C4-2B (cell line): ENCODE measurements around the gene SLC22A24.

Experiments used
- ZFX ChIP-seq: fragments of 450-650 bp; IDR thresholded peaks from 2 replicates; pipeline ENCODE4 v1.6.1; 2017
- TF ChIP-seq, protein P1 (sequence below): fragments of 450-650 bp; conservative IDR thresholded peaks from 2 replicates; pipeline ENCODE4 v1.5.1; 2017; ENCODE audit warnings: mild to moderate bottlenecking

DNA sequence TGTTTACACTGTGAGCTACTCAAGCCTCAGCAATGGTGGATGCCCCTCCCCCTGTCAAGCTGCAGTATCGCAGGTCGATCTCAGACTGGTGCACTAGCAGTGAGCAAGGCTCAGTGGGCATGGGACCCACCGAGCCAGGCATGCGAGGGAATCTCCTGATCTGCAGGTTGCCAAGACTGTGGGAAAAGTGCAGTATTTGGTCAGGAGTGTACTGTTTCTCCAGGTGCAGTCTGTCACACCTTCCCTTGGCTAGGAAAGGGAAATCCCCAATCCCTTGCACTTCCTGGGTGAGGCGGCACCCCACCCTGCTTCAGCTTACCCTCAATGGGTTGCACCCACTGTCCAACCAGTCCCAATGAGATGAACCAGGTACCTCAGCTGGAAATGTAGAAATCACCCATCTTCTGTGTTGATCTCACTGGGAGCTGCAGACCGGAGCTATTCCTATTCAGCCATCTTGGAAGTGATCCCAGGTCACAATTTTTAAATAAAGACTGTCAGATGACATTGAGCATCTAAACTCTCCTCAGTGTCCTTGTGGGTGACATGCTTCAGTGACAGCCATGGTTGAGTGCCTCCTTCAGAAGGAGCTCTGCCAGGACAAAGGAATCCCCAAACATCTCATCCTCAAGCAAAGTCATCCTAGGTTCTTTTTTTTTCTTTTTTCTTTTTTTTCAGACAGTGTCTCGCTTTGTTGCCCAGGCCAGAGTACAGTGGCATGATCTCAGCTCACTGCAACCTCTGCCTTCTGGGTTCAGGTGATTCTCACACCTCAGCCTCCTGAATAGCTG lies 10.8 kb downstream of the SLC22A24 start:
- TF ChIP-seq, protein P1, sequence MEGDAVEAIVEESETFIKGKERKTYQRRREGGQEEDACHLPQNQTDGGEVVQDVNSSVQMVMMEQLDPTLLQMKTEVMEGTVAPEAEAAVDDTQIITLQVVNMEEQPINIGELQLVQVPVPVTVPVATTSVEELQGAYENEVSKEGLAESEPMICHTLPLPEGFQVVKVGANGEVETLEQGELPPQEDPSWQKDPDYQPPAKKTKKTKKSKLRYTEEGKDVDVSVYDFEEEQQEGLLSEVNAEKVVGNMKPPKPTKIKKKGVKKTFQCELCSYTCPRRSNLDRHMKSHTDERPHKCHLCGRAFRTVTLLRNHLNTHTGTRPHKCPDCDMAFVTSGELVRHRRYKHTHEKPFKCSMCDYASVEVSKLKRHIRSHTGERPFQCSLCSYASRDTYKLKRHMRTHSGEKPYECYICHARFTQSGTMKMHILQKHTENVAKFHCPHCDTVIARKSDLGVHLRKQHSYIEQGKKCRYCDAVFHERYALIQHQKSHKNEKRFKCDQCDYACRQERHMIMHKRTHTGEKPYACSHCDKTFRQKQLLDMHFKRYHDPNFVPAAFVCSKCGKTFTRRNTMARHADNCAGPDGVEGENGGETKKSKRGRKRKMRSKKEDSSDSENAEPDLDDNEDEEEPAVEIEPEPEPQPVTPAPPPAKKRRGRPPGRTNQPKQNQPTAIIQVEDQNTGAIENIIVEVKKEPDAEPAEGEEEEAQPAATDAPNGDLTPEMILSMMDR, result no peak
- TF ChIP-seq ZFX, result no peak
